Dermis blood vessel endothelial cell (primary cell): Measurements from ENCODE around the gene CDC20. TPM values are rescaled to one million over a fixed set of nuclear protein-coding genes. Genes with fewer than 3 reads are reported as not detected.
"Not testable (repeated sequence)": the region's sequence is repeated elsewhere in the genome, so short reads cannot be mapped to it uniquely, and the experiment has no call there.

ENCODE experiments used
- DNase-seq: peaks from one replicate; pipeline ENCODE4 v3.0.0; 2010
- total RNA-seq: library from RNA; depleted of rRNA; stranded (reverse); fragments of >200 nt; gene quantifications from 2 replicates; pipeline ENCODE4 v1.2.3, GENCODE V29; 2014

CDC20 gene
- total RNA-seq, 1 donor from 2014 or later = 22.1 TPM

GRCh38 chr1:43358121-43358745 is 548 bp upstream of the CDC20 start:
- DNase-seq = peak; percentile 69

GRCh38 chr1:43359696-43360095 is 915 bp downstream of the CDC20 start:
- DNase-seq = peak; percentile 5

GRCh38 chr1:43360616-43361015 is 1.8 kb downstream of the CDC20 start:
- no peak for DNase-seq

- DNase-seq = no peak
Measured at GRCh38 chr1:43363283-43363934, 4.6 kb downstream of the CDC20 start.

- DNase-seq = no peak
Measured at GRCh38 chr1:43363935-43364525, 5.2 kb downstream of the CDC20 start.

- no peak for DNase-seq
Measured at GRCh38 chr1:43365678-43366077, 6.9 kb downstream of the CDC20 start.

- peak; percentile 8 for DNase-seq
Measured at GRCh38 chr1:43366179-43366578, 7.4 kb downstream of the CDC20 start.

GRCh38 chr1:43366601-43367025 is 7.8 kb downstream of the CDC20 start:
- peak; percentile 20 for DNase-seq

- peak; percentile 44 for DNase-seq
Measured at GRCh38 chr1:43367026-43367903, 8.5 kb downstream of the CDC20 start.

GRCh38 chr1:43367904-43368645 is 9.3 kb downstream of the CDC20 start, which contains the start of gene ELOVL1:
TSS of gene ELOVL1 (minus strand) at chr1:43368011. CDS start at chr1:43365609, 2,402 bp downstream.
- peak; percentile 89 for DNase-seq

- DNase-seq = no peak
Measured at GRCh38 chr1:43368646-43369020, 9.9 kb downstream of the CDC20 start.

GRCh38 chr1:43369779-43370178 is 11.0 kb downstream of the CDC20 start:
- not testable (repeated sequence) for DNase-seq

- DNase-seq = peak; percentile 9
Measured at GRCh38 chr1:43370564-43370963, 11.8 kb downstream of the CDC20 start.

- DNase-seq = peak; percentile 6
Measured at GRCh38 chr1:43372172-43372571, 13.4 kb downstream of the CDC20 start.

- peak; percentile 79 for DNase-seq
Measured at GRCh38 chr1:43373066-43373940, 14.5 kb downstream of the CDC20 start.

GRCh38 chr1:43376723-43377235 is 18.0 kb downstream of the CDC20 start:
- DNase-seq = no peak

- DNase-seq = no peak
Measured at GRCh38 chr1:43377831-43378230, 19.1 kb downstream of the CDC20 start.

GRCh38 chr1:43379476-43379875 is 20.7 kb downstream of the CDC20 start:
- no peak for DNase-seq

GRCh38 chr1:43381612-43382011 is 22.8 kb downstream of the CDC20 start:
- DNase-seq = no peak

GRCh38 chr1:43382027-43382779 is 23.4 kb downstream of the CDC20 start:
- DNase-seq = no peak
